ENCODE measurements around the gene SRRM2.

SRRM2 gene

DNA sequence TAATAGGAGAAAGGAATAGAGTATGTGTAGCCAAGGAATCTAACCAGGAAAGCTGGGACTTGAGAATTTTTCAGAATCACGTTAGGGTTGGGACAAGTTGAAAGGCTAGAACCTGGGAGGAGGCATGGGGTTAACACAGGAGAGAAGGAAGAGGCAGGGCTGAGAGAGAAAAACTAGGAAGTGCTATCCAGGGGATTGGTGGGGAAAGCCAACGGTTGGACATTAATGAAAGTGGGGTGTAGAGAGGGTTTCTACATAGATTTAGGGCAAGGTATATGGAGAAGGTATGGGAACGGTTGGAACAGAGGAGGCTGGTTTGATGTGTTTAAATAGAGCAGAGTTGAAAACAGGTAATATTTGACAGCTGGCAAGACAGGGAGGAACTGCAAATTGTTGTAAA, 2.7 kb downstream of the SRRM2 start:
- Histone ChIP-seq H3K27ac (ENCODE audit: low read length) (peak overlapping the region; percentile 33), H3K4me1 (ENCODE audit: control insufficient read depth in 1 of 2, insufficient read depth in 2 of 2, low read length in 2 of 2) (peaks cover 18 to 46% of the 10 kb centered on the region in 2 donors), H3K36me3 (ENCODE audit: control insufficient read depth in 1 of 2, insufficient read depth in 2 of 2, low read length in 2 of 2) (peaks cover 31 to 54% of the 10 kb centered on the region in 2 donors), H3K27me3 (ENCODE audit: low read depth, low read length) (no peaks in the 10 kb centered on the region), H3K9me3 (ENCODE audit: control insufficient read depth in 1 of 2, low read length in 2 of 2) (no peaks in the 10 kb centered on the region), H3K4me3 (ENCODE audit: low read depth in 1 of 2, low read length in 2 of 2) (peak overlapping the region; percentile 84 to 90)

DNA sequence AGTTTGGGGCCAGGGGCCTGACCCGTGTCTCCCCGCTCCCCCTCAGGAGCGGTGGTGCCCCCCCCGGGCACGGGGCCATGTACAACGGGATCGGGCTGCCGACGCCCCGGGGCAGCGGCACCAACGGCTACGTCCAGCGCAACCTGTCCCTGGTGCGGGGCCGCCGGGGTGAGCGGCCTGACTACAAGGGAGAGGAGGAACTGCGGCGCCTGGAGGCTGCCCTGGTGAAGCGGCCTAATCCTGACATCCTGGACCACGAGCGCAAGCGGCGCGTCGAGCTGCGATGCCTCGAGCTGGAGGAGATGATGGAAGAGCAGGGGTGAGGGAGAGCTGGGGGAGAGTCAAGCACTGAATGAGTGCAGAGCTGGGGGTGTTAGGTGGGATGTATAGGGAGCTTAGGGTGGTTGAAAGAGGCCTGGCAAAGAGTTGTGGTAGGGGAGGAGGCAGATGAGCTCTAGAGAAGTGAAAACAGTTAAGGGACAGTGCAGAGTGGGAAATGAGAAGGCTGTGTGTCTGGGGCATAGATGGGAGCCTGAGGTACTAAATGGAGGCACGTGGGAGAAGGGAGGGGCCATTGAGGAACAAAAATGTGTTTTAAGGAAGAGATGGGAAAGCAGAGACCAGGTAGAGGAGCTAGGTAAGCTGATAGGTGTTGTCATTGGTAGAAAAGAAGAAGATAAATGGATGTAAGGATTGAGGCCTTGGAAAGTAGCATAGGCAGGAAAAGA, 4.0 kb downstream of the SRRM2 start:
- Histone ChIP-seq H3K27me3 (ENCODE audit: low read depth, low read length) (no peaks in the 10 kb centered on the region), H3K27ac (ENCODE audit: low read length) (no peak overlapping the region), H3K4me3 (ENCODE audit: low read depth in 1 of 2, low read length in 2 of 2) (peak overlapping the region in 1 of 2 donors; percentile 90), H3K9me3 (ENCODE audit: control insufficient read depth in 1 of 2, low read length in 2 of 2) (no peaks in the 10 kb centered on the region), H3K4me1 (ENCODE audit: control insufficient read depth in 1 of 2, insufficient read depth in 2 of 2, low read length in 2 of 2) (peaks cover 18 to 44% of the 10 kb centered on the region in 2 donors), H3K36me3 (ENCODE audit: control insufficient read depth in 1 of 2, insufficient read depth in 2 of 2, low read length in 2 of 2) (peaks cover 44 to 67% of the 10 kb centered on the region in 2 donors)

DNA sequence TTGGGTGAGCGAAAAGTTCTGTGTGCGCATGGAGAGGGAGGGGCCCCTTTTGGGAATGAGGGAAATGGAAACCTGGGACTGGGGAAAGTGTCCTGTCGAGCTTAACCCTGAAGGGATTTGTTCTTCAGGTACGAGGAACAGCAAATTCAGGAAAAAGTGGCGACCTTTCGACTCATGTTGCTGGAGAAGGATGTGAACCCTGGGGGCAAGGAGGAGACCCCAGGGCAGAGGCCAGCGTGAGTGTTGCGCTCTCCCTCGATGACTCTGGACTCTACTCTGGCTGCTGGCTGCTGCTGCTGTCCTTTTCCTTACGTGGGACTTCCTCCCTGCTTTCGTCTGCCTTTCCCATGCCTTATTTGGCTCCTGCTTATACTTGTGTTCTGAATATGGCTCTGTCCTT, 4.9 kb downstream of the SRRM2 start:
- peaks cover 53 to 73% of the 10 kb centered on the region in 2 donors for H3K36me3 ChIP-seq (ENCODE audit: control insufficient read depth in 1 of 2, insufficient read depth in 2 of 2, low read length in 2 of 2)
- H3K27ac ChIP-seq (ENCODE audit: low read length) = no peak overlapping the region
- H3K4me1 ChIP-seq (ENCODE audit: control insufficient read depth in 1 of 2, insufficient read depth in 2 of 2, low read length in 2 of 2) = peaks cover 18 to 39% of the 10 kb centered on the region in 2 donors
- H3K27me3 ChIP-seq (ENCODE audit: low read depth, low read length) = no peaks in the 10 kb centered on the region
- H3K9me3 ChIP-seq (ENCODE audit: control insufficient read depth in 1 of 2, low read length in 2 of 2) = no peaks in the 10 kb centered on the region
- H3K4me3 ChIP-seq (ENCODE audit: low read depth in 1 of 2, low read length in 2 of 2) = no peak overlapping the region

DNA sequence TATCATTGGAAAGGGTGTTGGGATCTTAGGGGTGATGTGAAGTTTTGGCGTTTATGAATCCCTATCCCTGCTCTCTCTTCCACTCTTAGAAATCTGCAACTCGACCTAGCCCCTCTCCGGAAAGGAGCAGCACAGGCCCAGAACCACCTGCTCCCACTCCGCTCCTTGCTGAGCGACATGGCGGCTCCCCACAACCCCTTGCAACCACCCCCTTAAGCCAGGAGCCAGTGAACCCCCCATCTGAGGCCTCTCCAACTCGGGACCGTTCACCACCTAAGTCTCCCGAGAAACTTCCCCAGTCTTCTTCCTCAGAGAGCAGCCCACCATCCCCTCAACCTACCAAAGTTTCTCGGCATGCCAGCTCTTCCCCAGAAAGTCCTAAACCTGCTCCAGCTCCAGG, 9.0 kb downstream of the SRRM2 start:
- H3K4me3 ChIP-seq (ENCODE audit: low read depth in 1 of 2, low read length in 2 of 2) = no peak overlapping the region
- peaks cover 0 to 11% of the 10 kb centered on the region in 2 donors for H3K4me1 ChIP-seq (ENCODE audit: control insufficient read depth in 1 of 2, insufficient read depth in 2 of 2, low read length in 2 of 2)
- H3K9me3 ChIP-seq (ENCODE audit: control insufficient read depth in 1 of 2, low read length in 2 of 2) = no peaks in the 10 kb centered on the region
- peaks cover 92 to 100% of the 10 kb centered on the region in 2 donors for H3K36me3 ChIP-seq (ENCODE audit: control insufficient read depth in 1 of 2, insufficient read depth in 2 of 2, low read length in 2 of 2)
- H3K27ac ChIP-seq (ENCODE audit: low read length) = no peak overlapping the region
- no peaks in the 10 kb centered on the region for H3K27me3 ChIP-seq (ENCODE audit: low read depth, low read length)

DNA sequence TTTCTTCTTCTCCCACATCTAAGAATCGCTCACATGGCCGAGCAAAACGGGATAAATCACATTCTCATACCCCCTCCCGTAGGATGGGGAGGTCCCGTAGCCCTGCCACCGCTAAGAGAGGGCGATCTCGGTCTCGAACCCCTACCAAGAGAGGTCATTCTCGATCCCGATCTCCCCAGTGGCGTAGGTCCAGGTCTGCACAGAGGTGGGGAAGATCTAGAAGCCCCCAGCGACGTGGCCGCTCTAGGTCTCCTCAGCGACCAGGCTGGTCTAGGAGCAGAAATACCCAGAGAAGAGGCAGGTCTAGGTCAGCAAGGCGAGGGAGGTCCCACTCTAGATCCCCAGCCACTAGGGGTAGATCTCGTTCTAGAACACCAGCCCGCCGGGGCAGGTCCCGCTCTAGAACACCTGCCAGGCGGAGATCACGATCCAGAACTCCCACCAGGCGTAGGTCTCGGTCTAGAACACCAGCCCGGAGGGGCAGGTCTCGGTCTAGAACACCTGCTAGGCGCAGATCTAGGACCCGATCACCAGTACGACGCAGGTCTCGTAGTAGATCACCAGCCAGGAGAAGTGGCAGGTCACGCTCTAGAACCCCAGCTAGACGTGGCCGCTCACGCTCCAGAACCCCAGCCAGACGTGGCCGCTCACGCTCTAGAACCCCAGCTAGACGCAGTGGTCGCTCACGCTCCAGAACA, 9.6 kb downstream of the SRRM2 start:
- peaks cover 0 to 6% of the 10 kb centered on the region in 2 donors for H3K4me1 ChIP-seq (ENCODE audit: control insufficient read depth in 1 of 2, insufficient read depth in 2 of 2, low read length in 2 of 2)
- no peaks in the 10 kb centered on the region for H3K9me3 ChIP-seq (ENCODE audit: control insufficient read depth in 1 of 2, low read length in 2 of 2)
- H3K27ac ChIP-seq (ENCODE audit: low read length) = no peak overlapping the region
- no peak overlapping the region for H3K4me3 ChIP-seq (ENCODE audit: low read depth in 1 of 2, low read length in 2 of 2)
- H3K36me3 ChIP-seq (ENCODE audit: control insufficient read depth in 1 of 2, insufficient read depth in 2 of 2, low read length in 2 of 2) = peaks cover 96 to 100% of the 10 kb centered on the region in 2 donors
- H3K27me3 ChIP-seq (ENCODE audit: low read depth, low read length) = no peaks in the 10 kb centered on the region

DNA sequence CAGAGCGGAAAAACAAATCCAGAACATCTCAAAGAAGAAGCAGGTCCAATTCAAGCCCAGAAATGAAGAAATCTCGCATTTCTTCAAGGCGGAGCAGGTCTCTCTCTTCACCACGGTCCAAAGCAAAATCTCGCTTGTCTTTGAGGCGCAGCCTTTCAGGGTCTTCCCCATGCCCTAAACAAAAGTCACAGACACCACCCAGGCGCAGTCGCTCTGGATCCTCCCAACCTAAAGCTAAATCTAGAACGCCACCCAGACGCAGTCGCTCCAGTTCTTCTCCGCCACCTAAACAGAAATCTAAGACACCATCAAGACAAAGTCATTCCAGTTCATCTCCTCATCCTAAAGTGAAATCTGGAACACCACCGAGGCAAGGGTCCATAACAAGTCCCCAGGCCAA, 10.3 kb downstream of the SRRM2 start:
- H3K27me3 ChIP-seq (ENCODE audit: low read depth, low read length) = no peaks in the 10 kb centered on the region
- H3K36me3 ChIP-seq (ENCODE audit: control insufficient read depth in 1 of 2, insufficient read depth in 2 of 2, low read length in 2 of 2) = peaks cover 96 to 100% of the 10 kb centered on the region in 2 donors
- H3K4me1 ChIP-seq (ENCODE audit: control insufficient read depth in 1 of 2, insufficient read depth in 2 of 2, low read length in 2 of 2) = peaks cover 0 to 7% of the 10 kb centered on the region in 2 donors
- no peak overlapping the region for H3K4me3 ChIP-seq (ENCODE audit: low read depth in 1 of 2, low read length in 2 of 2)
- no peaks in the 10 kb centered on the region for H3K9me3 ChIP-seq (ENCODE audit: control insufficient read depth in 1 of 2, low read length in 2 of 2)
- H3K27ac ChIP-seq (ENCODE audit: low read length) = no peak overlapping the region

DNA sequence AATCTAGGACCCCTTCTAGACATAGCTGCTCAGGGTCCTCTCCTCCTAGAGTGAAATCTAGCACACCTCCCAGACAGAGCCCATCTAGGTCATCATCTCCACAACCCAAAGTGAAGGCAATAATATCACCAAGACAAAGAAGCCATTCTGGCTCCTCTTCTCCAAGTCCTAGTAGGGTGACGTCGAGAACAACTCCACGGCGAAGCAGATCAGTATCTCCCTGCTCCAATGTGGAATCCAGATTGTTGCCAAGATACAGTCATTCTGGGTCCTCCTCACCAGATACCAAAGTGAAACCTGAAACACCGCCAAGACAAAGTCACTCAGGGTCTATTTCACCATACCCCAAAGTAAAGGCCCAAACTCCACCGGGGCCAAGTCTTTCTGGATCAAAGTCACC, 10.7 kb downstream of the SRRM2 start:
- H3K27ac ChIP-seq (ENCODE audit: low read length) = no peak overlapping the region
- no peaks in the 10 kb centered on the region for H3K9me3 ChIP-seq (ENCODE audit: control insufficient read depth in 1 of 2, low read length in 2 of 2)
- H3K27me3 ChIP-seq (ENCODE audit: low read depth, low read length) = no peaks in the 10 kb centered on the region
- H3K4me1 ChIP-seq (ENCODE audit: control insufficient read depth in 1 of 2, insufficient read depth in 2 of 2, low read length in 2 of 2) = peaks cover 0 to 7% of the 10 kb centered on the region in 2 donors
- H3K4me3 ChIP-seq (ENCODE audit: low read depth in 1 of 2, low read length in 2 of 2) = no peak overlapping the region
- H3K36me3 ChIP-seq (ENCODE audit: control insufficient read depth in 1 of 2, insufficient read depth in 2 of 2, low read length in 2 of 2) = peaks cover 97 to 100% of the 10 kb centered on the region in 2 donors

DNA sequence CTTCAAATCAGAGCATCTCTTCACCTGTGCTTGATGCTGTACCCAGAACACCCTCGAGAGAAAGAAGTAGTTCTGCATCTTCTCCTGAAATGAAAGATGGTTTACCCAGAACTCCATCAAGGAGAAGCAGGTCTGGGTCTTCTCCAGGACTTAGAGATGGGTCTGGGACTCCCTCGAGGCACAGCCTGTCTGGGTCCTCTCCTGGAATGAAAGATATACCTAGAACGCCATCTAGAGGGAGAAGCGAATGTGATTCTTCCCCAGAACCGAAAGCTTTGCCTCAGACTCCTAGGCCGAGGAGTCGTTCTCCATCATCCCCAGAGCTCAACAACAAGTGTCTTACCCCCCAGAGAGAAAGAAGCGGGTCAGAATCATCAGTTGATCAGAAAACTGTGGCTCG, 12.3 kb downstream of the SRRM2 start:
- H3K4me1 ChIP-seq (ENCODE audit: control insufficient read depth in 1 of 2, insufficient read depth in 2 of 2, low read length in 2 of 2) = peaks cover 0 to 13% of the 10 kb centered on the region in 2 donors
- no peaks in the 10 kb centered on the region for H3K27me3 ChIP-seq (ENCODE audit: low read depth, low read length)
- no peak overlapping the region for H3K27ac ChIP-seq (ENCODE audit: low read length)
- no peak overlapping the region for H3K4me3 ChIP-seq (ENCODE audit: low read depth in 1 of 2, low read length in 2 of 2)
- H3K9me3 ChIP-seq (ENCODE audit: control insufficient read depth in 1 of 2, low read length in 2 of 2) = no peaks in the 10 kb centered on the region
- H3K36me3 ChIP-seq (ENCODE audit: control insufficient read depth in 1 of 2, insufficient read depth in 2 of 2, low read length in 2 of 2) = peaks cover 93 to 100% of the 10 kb centered on the region in 2 donors

DNA sequence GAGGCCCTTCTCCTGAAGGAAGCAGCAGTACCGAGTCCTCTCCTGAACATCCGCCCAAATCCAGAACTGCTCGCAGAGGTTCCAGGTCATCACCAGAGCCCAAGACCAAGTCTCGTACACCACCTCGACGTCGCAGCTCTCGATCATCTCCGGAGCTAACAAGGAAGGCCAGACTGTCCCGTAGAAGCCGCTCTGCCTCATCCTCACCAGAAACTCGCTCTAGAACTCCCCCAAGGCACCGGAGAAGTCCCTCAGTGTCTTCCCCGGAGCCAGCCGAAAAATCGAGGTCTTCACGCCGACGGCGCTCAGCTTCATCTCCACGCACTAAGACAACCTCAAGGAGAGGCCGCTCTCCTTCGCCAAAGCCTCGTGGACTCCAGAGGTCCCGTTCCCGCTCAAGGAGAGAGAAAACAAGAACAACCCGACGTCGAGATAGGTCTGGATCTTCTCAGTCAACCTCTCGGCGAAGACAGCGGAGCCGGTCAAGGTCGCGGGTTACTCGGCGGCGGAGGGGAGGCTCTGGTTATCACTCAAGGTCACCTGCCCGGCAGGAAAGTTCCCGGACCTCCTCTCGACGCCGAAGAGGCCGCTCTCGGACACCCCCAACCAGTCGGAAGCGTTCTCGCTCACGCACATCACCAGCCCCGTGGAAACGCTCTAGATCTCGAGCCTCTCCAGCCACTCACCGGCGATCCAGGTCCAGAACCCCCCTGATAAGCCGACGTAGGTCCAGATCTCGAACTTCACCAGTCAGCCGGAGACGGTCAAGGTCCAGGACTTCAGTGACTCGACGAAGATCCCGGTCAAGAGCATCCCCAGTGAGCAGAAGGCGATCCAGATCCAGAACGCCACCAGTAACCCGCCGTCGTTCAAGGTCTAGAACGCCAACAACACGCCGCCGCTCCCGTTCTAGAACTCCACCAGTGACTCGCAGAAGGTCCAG, 13.3 kb downstream of the SRRM2 start:
- peaks cover 0 to 16% of the 10 kb centered on the region in 2 donors for H3K4me1 ChIP-seq (ENCODE audit: control insufficient read depth in 1 of 2, insufficient read depth in 2 of 2, low read length in 2 of 2)
- no peaks in the 10 kb centered on the region for H3K9me3 ChIP-seq (ENCODE audit: control insufficient read depth in 1 of 2, low read length in 2 of 2)
- no peak overlapping the region for H3K4me3 ChIP-seq (ENCODE audit: low read depth in 1 of 2, low read length in 2 of 2)
- H3K36me3 ChIP-seq (ENCODE audit: control insufficient read depth in 1 of 2, insufficient read depth in 2 of 2, low read length in 2 of 2) = peaks cover 93 to 100% of the 10 kb centered on the region in 2 donors
- H3K27ac ChIP-seq (ENCODE audit: low read length) = no peak overlapping the region
- H3K27me3 ChIP-seq (ENCODE audit: low read depth, low read length) = no peaks in the 10 kb centered on the region

DNA sequence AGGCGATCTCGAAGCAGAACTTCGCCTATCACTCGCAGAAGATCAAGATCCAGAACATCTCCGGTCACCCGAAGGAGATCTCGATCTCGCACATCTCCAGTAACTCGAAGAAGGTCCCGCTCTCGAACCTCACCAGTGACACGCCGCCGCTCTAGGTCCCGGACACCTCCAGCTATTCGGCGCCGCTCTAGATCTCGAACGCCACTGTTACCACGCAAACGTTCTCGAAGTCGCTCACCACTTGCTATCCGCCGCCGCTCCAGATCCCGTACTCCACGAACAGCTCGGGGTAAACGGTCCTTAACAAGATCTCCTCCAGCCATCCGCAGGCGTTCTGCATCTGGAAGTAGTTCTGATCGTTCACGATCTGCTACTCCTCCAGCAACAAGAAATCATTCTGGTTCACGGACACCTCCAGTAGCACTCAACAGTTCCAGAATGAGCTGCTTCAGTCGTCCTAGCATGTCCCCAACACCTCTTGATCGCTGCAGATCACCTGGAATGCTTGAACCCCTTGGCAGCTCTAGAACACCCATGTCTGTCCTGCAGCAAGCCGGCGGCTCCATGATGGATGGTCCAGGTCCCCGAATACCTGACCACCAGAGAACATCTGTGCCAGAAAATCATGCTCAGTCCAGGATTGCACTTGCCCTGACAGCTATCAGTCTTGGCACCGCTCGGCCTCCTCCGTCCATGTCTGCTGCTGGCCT, 14.1 kb downstream of the SRRM2 start:
- Histone ChIP-seq H3K36me3 (ENCODE audit: control insufficient read depth in 1 of 2, insufficient read depth in 2 of 2, low read length in 2 of 2) (peaks cover 93 to 100% of the 10 kb centered on the region in 2 donors), H3K9me3 (ENCODE audit: control insufficient read depth in 1 of 2, low read length in 2 of 2) (no peaks in the 10 kb centered on the region)

More for the DNA sequence above, 14.1 kb downstream of the SRRM2 start:
- peaks cover 0 to 16% of the 10 kb centered on the region in 2 donors for H3K4me1 ChIP-seq (ENCODE audit: control insufficient read depth in 1 of 2, insufficient read depth in 2 of 2, low read length in 2 of 2)
- H3K27ac ChIP-seq (ENCODE audit: low read length) = no peak overlapping the region
- H3K27me3 ChIP-seq (ENCODE audit: low read depth, low read length) = no peaks in the 10 kb centered on the region
- H3K4me3 ChIP-seq (ENCODE audit: low read depth in 1 of 2, low read length in 2 of 2) = no peak overlapping the region

Data from muscle layer of duodenum (tissue), 2 donors.